ENCODE measurements around the gene CALHM6. TPM values are rescaled to one million over a fixed set of nuclear protein-coding genes. Genes with fewer than 3 reads are reported as not detected.

CALHM6 gene
- total and polyA plus RNA-seq, 9 of the 15 experiments (the other 6 are each of a cell fraction or from before 2014, with no cell fraction given) = 0.24 TPM; not detected in 8

GRCh38 chr6:116444092-116444491 is 17.1 kb upstream of the CALHM6 start:
- Histone ChIP-seq H3K4me2 (ENCODE audit: insufficient read depth, low read length) (no peak overlapping the region), H3K36me3 (ENCODE audit: control insufficient read depth, insufficient read depth, low read length) (no peaks in the 10 kb centered on the region), H2AFZ (ENCODE audit: low read depth, low read length) (peak overlapping the region; percentile 7; the same call in 1 of the 2 replicates), H4K20me1 (replicated peaks; ENCODE audit: control insufficient read depth, insufficient read depth, low read length) (no peaks in the 10 kb centered on the region), H3K27ac (ENCODE audit: extremely low read depth, low read depth, low read length) (no peak overlapping the region), H3K4me3 (no peak overlapping the region), H3K79me2 (ENCODE audit: control insufficient read depth, insufficient read depth, low read length) (no peaks in the 10 kb centered on the region), H3K9me3 (replicated peaks; ENCODE audit: control insufficient read depth, insufficient read depth, low read depth, low read length) (no peaks in the 10 kb centered on the region), H3K9ac (ENCODE audit: insufficient read depth in 1 of 2, low read depth in 2 of 2, low read length in 2 of 2) (no peak overlapping the region), H3K27me3 (ENCODE audit: control insufficient read depth in 2 of 2, insufficient read depth in 2 of 2, low read length in 2 of 2) (no peaks in the 10 kb centered on the region), H3K4me1 (replicated peaks in 1 of 2; ENCODE audit: control insufficient read depth in 2 of 2, insufficient read depth in 2 of 2, low read length in 2 of 2) (no peaks in the 10 kb centered on the region; a peak in 1 of 5 replicates), H3K9me1 (ENCODE audit: control insufficient read depth, insufficient read depth, low read length) (no peaks in the 10 kb centered on the region)
- ATAC-seq = peak; percentile 86
- POLR2A ChIA-PET = interaction anchor here (0.6 kb wide), 1 partner anchor 8 kb away, joined by 3 read pairs; no protein-coding TSS in a partner anchor
- no TSS peak for BruUV-seq (replicated peaks)
- peak; percentile 24 to 45 (median 34) for DNase-seq (ENCODE audit: extremely low read depth in 1 of 4, low spot score in 3 of 4)
- peak; percentile 78 for FAIRE-seq
- in situ Hi-C loops (cut with MboI) (no loop called here), intact Hi-C loops (cut with micrococcal nuclease) (loop anchor here (1.0 to 5.0 kb wide), 2 partner anchors 68 to 88 kb away; partner anchors contain the start of gene CALHM5)
- 0% methylated on average over 3 of the region's 3 CpGs for WGBS (ENCODE audit: insufficient coverage, low coverage, missing lambda C conversion rate)
- CTCF ChIA-PET (ENCODE audit: low intra/inter-chr PET ratio) = interaction anchor here (0.9 kb wide), 1 partner anchor 227 kb away, joined by 3 read pairs; no protein-coding TSS in a partner anchor
- TF ChIP-seq RAD21 (CRISPR knock-in tag; conservative IDR thresholded peaks at IDR 0.05 in 1 of 2, IDR thresholded peaks at IDR 0.05 in 1 of 2) (peak; percentile 50 to 71), MYBL2 (IDR thresholded peaks at IDR 0.05; ENCODE audit: low read depth) (no peak), MYBL2 (CRISPR knock-in tag; IDR thresholded peaks at IDR 0.05; ENCODE audit: borderline replicate concordance) (no peak), POLR2H (tag; IDR thresholded peaks at IDR 0.05; ENCODE audit: low read depth) (no peak), FOXK2 (conservative IDR thresholded peaks at IDR 0.05 in 1 of 2, IDR thresholded peaks at IDR 0.05 in 1 of 2; ENCODE audit: low read depth in 2 of 2) (no peak), SMC3 (conservative IDR thresholded peaks at IDR 0.05; ENCODE audit: insufficient read depth, low read depth, low read length) (0 out of 2 replicates have a peak, but pooled peaks have one; percentile 37), DEAF1 (CRISPR knock-in tag; IDR thresholded peaks at IDR 0.05) (peak; percentile 9; the same call in 1 of the 2 replicates), NBN (IDR thresholded peaks at IDR 0.05; ENCODE audit: low read depth) (no peak), CEBPG (CRISPR knock-in tag; IDR thresholded peaks at IDR 0.05) (no peak), CEBPG (tag; conservative IDR thresholded peaks at IDR 0.05 in 1 of 2, IDR thresholded peaks at IDR 0.05 in 1 of 2) (no peak)
- TF ChIP-seq, protein P1, sequence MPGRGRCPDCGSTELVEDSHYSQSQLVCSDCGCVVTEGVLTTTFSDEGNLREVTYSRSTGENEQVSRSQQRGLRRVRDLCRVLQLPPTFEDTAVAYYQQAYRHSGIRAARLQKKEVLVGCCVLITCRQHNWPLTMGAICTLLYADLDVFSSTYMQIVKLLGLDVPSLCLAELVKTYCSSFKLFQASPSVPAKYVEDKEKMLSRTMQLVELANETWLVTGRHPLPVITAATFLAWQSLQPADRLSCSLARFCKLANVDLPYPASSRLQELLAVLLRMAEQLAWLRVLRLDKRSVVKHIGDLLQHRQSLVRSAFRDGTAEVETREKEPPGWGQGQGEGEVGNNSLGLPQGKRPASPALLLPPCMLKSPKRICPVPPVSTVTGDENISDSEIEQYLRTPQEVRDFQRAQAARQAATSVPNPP (IDR thresholded peaks at IDR 0.05; ENCODE audit: borderline replicate concordance, insufficient read depth, insufficient read length) = no peak
